Measurements from ENCODE around the gene RSPH1.

Gene RSPH1

DNA sequence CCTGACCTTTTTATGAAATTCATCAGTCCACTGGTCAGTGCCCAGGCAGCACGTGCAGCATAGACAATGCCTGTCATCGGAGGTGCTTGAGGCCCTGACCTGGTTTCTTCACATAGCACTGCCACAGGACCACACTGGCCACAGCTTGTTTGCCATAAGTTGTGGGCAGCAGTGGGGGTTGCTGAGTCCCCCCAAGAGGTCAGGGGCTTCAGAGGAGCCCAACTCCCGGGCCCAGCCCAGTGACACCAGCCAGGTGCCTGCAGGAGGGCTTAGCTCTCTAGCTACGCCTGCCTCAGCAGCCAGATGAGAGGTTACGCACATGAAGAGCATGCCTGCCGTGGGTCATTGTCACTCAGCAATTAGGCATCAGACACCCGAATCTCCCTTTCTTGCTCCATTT, 50.7 kb downstream of the RSPH1 start:
- DNase-seq (ENCODE audit: low spot score): no peak

DNA sequence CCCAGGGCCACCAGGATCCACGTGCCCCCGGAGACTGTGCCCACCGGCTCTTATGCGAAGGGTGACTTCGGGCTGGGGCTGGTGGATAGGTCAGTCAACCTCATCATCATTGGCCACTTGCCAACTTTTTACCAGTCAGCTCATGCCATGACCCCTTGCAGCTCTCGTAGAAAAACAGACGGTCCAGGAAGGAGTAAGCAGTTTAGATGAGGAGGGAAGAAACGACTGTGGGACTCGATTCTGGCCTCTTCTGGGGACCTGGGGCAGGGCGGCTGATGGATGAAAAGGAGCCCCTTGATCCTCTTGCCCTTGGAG, 51.3 kb downstream of the RSPH1 start:
- DNase-seq (ENCODE audit: low spot score): no peak

DNA sequence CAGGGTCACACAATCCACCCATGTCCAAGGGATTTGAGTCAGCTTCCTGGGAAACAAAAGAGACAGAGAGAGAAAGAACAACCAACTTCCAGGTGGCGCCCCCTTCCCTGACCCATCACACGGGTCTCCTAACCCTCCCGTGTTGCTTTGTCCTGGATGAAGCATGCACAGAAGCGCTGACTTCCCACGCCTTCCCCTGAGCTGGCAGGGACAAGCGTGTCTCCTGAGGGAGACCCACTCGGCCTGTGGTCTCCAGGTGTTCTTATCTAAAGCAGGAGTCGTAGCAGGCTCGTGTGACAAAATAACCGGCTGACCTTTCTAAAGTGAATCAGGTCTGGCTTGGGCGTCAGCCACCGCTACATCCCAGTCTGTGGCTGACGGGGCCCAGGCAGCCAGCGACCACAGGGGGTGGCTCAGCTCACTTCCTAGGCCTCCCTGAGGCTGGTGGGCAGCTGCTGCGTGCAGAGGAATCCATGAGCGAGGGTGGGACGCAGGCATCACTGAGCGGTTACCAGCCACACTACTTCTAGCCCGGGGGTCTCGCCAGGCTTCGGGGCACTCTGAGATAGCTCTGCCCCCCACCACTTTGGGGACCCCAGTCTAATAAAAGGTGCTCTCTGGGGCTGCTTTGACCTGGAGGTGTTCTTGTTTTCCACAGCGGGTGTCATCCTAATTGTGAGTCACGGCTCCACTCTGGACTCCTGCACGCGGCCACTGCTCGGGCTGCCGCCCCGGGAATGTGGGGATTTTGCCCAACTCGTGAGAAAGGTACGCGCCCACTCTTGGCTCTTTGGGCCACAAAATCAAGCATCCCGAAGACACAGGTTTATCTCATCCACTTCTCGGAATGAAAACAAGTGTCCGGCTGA, 51.9 kb downstream of the RSPH1 start:
- no peak for DNase-seq (ENCODE audit: low spot score)

DNA sequence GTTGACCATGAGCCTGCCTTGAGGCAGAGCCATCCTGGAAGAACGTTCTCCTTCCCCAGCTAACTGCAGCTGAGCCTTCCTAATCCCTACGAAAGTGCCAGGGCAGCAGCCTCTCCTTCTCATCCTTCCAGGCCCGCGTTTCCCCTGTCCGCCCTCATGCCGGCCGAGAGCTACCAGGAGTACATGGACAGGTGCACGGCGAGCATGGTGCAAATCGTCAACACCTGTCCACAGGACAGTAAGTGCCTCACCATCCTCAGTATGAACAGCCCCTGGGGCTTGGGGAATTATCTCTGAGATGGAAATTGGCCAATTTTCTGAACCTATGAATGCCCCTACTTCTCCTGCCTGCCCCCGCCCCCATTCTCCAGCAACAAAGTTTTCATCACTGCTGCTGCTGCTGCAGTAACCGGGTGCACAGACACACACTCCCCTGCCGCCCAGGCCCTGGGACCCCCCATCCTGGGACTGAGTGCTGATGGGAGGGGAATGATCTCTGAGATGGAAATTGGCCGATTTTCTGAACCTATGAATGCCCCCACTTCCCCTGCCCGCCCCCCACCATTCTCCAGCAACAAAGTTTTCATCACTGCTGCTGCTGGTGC, 52.7 kb downstream of the RSPH1 start:
- DNase-seq (ENCODE audit: low spot score): no peak

DNA sequence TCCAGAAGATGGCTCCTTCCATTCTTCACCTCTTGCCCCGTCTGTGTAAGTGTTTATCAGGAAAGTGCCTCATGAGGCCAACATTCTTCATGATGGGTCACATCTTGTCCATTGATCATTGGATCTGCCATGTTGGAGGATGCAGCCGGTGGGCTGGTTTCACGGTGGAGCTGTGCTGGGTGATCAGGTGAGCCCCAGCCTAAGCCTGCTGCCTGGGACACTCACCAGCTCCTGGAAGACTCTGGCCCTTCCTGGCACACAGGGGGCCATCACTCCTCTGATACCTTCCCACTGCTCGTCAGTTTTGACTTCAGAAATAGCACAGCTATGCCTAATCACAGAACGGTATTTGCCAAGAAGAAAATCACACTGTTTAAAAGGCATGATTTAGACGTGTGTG, 54.1 kb downstream of the RSPH1 start:
- no peak for DNase-seq (ENCODE audit: low spot score)

DNA sequence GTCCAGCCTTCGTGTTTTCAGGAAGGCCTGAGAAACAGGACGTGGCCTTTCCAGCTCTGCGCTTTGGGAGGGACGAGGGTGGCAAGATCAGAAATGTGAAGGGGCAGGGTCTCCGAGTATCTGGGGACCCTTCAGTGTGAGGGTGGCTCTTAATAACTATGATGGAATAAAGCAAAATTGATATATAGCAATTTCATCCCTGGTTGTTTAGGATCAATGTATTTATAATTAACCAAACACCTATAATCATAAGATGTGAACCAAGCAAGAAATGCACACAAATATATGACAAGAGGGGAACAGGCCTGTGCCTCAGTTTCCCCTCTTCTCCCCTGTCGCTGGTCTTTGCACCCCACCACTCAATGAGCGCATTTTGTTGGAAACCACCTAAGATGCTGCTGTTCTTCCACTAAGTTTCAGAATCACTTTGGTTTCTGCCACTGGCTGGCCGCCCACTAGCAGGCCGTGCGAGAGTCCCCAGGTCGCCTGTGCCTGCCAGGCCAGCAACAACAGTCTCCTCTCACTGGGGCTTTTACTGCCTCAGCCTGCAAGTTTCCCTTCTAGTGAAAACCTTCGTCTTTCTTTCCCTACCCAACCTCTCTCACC, 55.7 kb downstream of the RSPH1 start:
- DNase-seq (ENCODE audit: low spot score): no peak

DNA sequence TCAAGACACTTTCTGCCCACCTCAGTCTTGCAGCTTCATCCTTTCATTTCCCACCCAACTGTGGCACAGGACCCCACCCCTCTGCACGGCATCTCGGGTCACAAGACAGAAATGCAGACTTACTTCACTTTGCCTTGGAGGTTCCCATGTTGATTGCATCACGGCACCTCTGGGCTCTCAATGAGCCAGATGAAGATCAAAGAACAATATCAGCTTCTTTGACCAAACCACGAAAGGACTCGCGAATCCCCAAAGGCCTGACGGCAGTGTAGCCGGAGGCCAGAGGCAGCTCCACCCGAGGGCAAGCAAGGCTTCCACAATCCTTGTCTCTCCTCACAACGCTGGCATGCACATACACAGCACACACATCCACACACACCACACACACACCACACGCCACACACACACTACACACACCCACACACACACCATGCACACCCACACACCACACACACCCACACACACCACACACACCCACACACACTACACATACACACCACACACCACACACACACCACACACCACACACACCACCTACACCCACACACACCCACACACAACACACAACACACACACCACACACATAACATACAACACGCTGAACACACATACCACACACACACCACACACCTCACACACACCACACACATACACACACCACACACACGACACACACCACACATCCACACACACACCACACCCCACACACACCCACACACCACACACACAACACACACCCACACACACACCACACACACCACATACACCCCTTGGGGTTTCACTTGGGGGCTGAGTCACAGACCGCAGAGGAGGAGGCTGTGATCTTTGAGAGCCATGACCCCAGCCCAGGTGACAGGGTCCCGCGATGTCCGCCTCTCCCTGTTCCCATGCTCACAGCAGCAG, 56.5 kb downstream of the RSPH1 start:
- DNase-seq (ENCODE audit: low spot score): no peak

DNA sequence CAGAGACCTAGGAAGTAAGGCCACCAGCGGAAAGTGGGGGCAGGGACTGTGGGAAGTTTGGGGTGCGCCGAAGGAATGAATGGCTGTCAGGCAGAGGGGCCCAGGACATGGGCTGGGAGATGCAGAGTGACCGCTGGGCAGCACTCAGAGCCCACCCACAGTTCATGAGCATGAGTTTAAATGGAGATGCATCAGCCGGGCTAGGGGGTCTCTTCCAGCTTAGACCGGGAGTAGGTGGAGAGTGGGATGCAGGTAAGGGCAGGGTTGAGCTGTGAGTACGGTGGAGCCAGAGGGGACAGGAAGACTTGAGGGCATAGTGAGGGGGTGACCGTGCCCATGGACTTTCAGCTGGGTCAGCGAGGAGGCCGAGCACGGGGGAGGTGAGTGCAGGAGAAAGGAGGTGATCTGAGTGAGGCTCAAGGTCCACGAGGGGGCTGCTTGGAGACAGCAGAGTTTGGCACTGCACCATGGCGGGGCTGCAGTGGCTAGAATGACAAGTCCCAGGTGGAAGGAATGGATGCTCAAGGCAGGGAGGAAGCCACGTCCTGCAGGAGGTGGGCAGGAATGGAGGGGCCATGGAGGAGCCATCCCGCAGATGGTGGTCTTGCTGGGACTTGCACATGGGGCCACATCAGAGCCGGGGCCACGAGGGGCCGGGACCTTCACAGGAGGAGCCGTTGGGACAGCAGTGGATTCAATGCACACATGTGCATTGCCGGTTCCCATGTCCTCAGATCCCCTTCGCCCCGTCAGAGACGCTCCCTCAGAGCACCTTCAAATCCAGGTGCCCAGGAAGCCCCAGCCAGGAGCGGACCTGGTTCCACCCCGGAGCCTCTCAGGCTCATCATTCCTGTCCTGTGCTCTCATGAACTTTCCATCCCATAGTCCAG, 57.5 kb downstream of the RSPH1 start:
- no peak for DNase-seq (ENCODE audit: low spot score)

DNA sequence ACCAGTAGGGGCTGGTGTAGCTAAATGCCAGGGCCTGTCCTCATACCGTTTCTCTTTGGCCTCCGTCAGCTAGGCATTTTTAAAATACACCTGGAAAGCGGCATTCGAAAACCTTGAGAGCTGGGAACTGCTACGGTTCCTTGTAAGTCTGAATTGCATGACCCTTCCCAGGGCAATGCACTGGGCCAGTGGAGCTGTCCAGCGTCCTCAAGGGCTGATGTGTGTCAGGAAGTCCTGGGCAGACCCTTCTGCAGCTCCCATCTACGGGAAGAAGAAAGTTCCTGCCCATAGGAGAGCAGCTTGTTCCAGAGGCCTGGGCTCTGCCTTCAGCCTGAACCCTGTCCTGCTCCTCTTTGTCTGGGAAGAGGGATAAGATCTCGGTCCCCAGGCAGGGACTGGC, 58.2 kb downstream of the RSPH1 start:
- no peak for DNase-seq (ENCODE audit: low spot score)

DNA sequence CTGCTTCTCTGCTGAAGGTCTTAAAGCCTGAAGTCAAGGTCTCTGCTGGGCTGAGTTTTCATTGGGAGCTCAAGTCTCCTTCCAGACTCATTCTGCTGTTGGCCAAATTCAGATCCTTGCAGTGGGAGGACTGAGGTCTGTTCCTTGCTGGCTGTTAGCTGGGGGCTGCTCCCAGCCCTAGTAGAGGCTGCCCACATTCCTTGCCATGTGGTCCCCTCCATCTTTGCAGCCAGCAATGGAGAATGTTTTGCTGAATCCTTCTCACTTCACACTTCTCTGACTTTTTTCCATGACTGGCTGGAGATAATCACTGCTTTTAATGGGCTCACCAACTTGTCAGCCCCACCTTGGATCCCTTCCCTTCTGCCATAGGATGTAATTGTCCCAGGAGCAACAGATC, 59.1 kb downstream of the RSPH1 start:
- no peak for DNase-seq (ENCODE audit: low spot score)

DNA sequence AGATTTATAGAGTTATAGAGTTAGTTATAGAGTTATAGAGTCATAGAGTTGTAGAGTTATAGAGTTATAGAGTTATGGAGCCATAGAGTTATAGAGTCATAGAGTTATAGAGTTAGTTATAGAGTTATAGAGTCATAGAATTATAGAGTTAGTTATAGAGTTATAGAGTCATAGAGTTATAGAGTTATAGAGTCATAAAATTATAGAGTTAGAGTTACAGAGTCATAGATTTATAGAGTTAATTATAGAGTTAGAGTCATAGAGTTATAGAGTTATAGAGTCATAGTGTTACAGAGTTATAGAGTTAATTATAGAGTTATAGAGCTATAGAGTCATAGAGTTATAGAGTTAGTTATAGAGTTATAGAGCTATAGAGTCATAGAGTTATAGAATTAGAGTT, 60.2 kb downstream of the RSPH1 start:
- DNase-seq (ENCODE audit: low spot score): no peak

DNA sequence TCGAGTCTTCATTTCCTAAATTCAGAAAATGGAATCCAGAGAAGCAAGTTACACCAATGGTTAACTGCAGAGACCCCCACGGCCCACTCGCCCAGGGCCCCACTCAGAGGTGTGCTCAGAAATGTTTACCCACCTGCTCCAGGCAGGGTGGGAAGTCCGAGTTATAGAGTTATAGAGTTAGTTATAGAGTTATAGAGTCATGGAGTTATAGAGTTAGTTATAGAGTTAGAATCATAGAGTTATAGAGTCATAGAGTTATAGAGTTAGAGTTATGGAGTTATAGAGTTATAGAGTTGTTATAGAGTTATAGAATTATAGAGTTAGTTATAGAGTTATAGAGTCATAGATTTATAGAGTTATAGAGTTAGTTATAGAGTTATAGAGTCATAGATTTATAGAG, 60.6 kb downstream of the RSPH1 start:
- no peak for DNase-seq (ENCODE audit: low spot score)

DNA sequence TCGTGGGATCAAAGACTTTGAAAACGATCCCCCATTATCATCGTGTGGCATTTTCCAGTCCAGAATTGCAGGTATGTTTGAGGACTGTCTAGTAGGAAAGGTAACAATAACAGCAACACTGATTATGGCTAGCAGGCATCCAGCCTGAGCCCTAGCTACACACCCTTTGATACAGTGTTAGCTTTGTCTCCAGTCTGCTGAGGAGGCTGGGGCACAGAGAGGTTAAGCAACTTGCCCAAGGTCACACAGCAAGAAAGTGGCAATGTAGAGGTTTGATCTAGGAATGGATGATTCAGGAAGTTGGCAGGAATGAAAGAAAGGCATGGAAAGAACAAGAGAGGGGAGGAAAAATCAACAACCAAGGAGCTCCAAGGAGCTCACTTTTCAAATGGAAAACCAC, 61.1 kb downstream of the RSPH1 start:
- no peak for DNase-seq (ENCODE audit: low spot score)

DNA sequence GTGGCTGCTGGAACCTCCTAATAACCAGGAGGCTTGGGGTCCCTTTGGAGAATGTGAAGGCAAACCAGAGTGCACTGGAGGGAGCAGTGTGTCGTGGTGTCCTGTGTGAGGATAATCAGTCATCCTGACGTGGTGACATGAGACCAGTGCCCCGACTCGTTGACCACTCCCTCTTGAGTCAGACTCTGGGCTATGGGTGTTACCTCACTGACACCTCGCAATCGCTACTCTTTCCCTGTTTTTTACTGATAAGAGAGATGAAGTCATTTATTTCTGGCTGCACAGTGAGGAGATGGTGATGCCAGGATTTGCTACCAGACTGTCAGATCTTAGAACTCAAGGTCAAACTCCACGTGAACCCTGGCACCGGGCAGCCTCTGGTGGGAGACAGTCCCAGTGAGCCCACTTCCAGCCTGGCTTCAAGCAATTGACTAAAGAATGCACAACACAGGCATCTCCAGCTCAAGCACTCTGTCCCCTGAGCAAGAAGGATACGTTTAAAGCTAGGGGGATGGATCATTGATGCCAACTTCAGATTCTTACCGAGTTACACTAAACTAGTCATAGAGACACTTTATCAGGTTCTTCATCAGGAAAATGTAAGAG, 62.0 kb downstream of the RSPH1 start:
- peak; percentile 78 for DNase-seq (ENCODE audit: low spot score)

DNA sequence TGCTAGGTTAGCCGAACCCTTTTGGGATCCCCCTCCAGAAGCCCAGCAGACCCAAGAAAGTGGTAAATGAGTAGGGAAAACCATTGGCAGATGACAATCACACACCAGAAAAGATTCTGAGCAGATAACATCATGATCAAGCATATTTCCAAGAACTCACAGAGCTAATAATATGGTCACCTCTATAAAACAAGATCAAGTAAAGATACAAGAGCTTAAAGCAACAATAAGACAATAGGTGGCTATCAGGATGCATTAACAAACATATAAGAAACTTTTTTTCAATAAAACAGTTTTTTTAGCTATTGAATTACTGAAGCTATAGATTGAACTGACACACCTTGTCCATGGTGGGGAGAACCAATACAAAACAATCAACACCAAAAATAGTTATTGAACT, 63.3 kb downstream of the RSPH1 start:
- no peak for DNase-seq (ENCODE audit: low spot score)

DNA sequence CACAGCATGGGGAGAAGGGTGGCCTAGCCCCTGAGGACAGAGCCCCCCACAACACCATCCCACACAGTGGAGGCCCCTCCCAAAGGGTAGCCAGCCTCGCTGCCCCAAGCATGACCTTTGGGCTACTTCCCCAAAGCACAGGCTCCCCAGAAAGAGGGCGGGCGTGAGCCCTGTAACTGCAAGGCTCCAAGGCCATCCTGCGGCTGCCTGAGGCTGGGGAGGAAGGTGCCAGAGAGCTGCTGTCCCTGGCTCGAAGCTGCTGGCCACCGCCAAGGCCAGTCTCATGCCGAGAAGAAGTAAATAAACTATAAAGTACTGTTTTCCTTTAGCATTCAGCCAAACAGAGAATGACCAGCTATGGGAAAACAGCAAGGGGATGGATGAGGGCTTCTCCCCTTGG, 64.8 kb downstream of the RSPH1 start:
- no peak for DNase-seq (ENCODE audit: low spot score)

DNA sequence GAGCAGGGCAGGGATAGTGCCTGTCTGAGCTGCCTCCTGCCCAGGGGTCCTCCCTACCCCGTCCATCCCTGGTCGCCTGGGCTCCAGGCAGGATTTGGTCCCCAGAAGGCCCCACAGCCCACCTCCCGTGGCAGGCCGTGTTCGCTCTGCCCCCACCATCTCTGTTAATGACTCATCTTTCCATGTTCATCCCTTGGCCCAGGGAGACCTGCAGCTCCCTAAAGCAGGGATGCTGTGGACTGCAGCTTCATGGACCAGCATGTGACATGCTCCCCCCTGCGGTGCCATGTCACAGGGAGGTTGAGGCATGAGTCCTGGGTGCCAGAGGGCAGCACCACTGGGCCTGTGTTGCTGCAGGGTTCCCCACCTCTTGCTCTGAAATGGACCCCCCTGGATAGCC, 65.5 kb downstream of the RSPH1 start:
- DNase-seq (ENCODE audit: low spot score): no peak

DNA sequence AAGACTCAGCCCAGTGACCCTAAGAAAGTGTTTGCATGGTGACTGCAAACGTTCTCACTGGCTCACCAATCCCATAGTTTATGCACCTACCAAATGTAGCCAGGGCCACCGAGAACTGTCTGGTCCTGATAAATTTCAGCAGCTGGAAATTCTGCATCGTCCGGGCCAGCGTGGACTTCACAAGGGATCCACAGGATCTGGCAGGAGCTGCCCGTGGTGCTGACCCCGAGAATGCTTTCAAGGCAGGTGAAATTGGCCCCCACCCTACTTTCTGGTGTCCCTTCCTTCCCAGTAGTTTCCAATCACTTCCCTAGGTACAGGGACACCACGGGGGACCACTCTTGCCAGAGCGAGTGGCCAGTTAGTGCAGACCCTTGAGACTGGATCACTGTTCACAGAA, 66.2 kb downstream of the RSPH1 start:
- no peak for DNase-seq (ENCODE audit: low spot score)

DNA sequence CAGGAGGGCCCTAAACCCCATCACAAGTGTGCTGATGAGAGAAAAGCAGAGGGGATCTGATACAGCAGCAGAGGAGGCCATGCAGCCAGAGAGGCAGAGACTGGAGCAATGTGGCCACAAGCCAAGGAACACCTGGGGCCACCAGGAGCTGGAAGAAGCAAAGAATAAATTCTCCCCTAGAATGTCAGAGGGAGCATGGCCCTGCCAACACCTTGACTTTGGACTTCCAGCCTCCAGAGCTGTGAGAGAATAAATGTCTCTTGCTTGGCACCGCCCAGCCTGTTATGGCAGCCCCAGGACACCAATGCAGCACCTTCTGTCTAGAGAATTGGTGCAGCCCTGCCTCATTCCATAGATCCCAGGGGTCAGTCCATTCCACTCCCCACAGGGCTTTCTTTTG, 67.0 kb downstream of the RSPH1 start:
- DNase-seq (ENCODE audit: low spot score): no peak

DNA sequence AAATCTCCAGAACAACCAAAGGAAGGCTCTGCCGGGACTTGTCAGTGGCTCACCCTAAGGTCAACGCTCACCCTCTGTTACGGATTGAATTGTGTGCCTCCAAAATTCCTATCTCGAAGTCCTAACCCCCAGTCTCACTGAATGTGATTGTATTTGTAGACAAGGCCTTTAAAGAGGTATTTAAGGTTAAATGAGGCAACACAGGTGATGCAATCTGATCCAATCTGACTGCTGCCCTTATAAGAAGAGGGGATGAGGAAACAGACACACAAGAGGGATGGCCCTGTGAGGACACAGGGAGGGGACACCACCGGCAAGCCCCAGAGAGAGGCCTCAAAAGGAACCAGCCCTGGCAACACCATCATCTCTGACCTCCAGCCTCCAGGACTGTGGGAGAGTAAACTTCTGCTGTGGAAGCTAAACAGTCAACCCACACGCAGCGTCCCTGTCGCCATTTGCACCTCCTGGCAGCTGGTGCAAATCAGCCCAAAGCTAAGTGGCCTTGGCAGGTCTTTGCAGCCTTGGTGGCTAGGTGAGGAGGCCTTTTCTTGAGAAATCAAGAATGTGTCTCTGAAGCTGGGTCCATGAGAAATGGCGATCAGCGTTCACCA, 68.1 kb downstream of the RSPH1 start:
- no peak for DNase-seq (ENCODE audit: low spot score)

All from hematopoietic multipotent progenitor cell treated with erythropoietin and hydrocortisone succinate and interleukin-3 and kit ligand, for 15 days (in vitro differentiated cells).